GM12878 (cell line): ENCODE results near the gene BRDT. TPM values are rescaled to one million over a fixed set of nuclear protein-coding genes. Genes with fewer than 3 reads are reported as not detected.

Source experiments
- ATAC-seq: fragments of 200-7000 bp; cut with Tn5 transposase; 3 replicates; pipeline ENCODE4 v1.9.1; 2020; ENCODE audit warnings: mild to moderate bottlenecking, moderate library complexity
- BruUV-seq: library from RNA; stranded (reverse); fragments of 400-500 nt; replicated peaks from 2 replicates; lab custom pipeline; 2021; lab: Mats Ljungman, UMichigan
- CTCF ChIA-PET: fragments of 300-600 bp; sonication (Branson Sonifier 250); formaldehyde crosslinking; extraction: SDS; loops from one replicate; lab custom pipeline; 2021; ENCODE audit warnings: inconsistent platforms; lab: Yijun Ruan, JAX
- POLR2A ChIA-PET: fragments of 350-600 bp; formaldehyde crosslinking; extraction: SDS; loops from one replicate; lab custom pipeline; 2021; ENCODE audit warnings: inconsistent platforms; lab: Charles Lee
- RAD21 ChIA-PET: fragments of 300-600 bp; sonication (Branson Sonifier 250); formaldehyde crosslinking; loops from one replicate; lab custom pipeline; 2023; ENCODE audit warnings: antibody characterized with exemption; ENCODE audit not compliant: unreplicated experiment; lab: Charles Lee
- SMC1A ChIA-PET: fragments of 300-600 bp; sonication (Branson Sonifier 250); formaldehyde crosslinking; loops from one replicate; lab custom pipeline; 2023; ENCODE audit not compliant: unreplicated experiment, uncharacterized antibody; lab: Charles Lee
- DNase-seq: peaks from one replicate; pipeline ENCODE4 v3.0.0-alpha.2; 2011; ENCODE audit warnings: low read depth, low spot score
- FAIRE-seq: peaks from 3 replicates; lab custom pipeline; 2011; peaks lifted over from hg19 to GRCh38; lab: Jason Lieb, UNC
- H2AFZ ChIP-seq: 2 replicates; pipeline ENCODE4 v1.6.0; 2011; ENCODE audit warnings: low read depth, low read length, control low read depth; ENCODE audit not compliant: control insufficient read depth
- H3K27ac ChIP-seq: 2 replicates; pipeline ENCODE4 v1.5.1; 2011; ENCODE audit warnings: control low read depth; ENCODE audit not compliant: control insufficient read depth, insufficient read depth
- H3K27me3 ChIP-seq, 2 experiments: replicated peaks in 1 of 2; 2 replicates each; pipeline versions ENCODE4 v1.6.0 to v1.6.1; 2011; ENCODE audit warnings: low read length in 1 of 2; ENCODE audit not compliant: control insufficient read depth in 2 of 2, insufficient read depth in 2 of 2
- H3K36me3 ChIP-seq, 2 experiments: 2 replicates each; pipeline ENCODE4 v1.5.1; 2011; ENCODE audit warnings: low read length in 1 of 2; ENCODE audit not compliant: control insufficient read depth in 2 of 2, insufficient read depth in 2 of 2
- H3K4me1 ChIP-seq: 2 replicates; pipeline ENCODE4 v1.6.1; 2011; ENCODE audit warnings: mild to moderate bottlenecking, low read length, moderate library complexity, mixed read lengths; ENCODE audit not compliant: control insufficient read depth, insufficient read depth
- H3K4me2 ChIP-seq: 2 replicates; pipeline ENCODE4 v1.6.0; 2011; ENCODE audit warnings: control low read depth; ENCODE audit not compliant: control insufficient read depth, insufficient read depth
- H3K4me3 ChIP-seq: fragments of 200-600 bp; sonication (generic); 2 replicates; pipeline ENCODE4 v1.5.1; 2016
- H3K79me2 ChIP-seq: 2 replicates; pipeline ENCODE4 v1.6.0; 2011; ENCODE audit warnings: low read length; ENCODE audit not compliant: control insufficient read depth, insufficient read depth
- H3K9ac ChIP-seq: 2 replicates; pipeline ENCODE4 v1.8.0; 2011; ENCODE audit warnings: low read length, control low read depth, mixed read lengths; ENCODE audit not compliant: control insufficient read depth, insufficient read depth
- H3K9me3 ChIP-seq: replicated peaks from 3 replicates; pipeline ENCODE4 v1.5.1; 2011; ENCODE audit warnings: mild to moderate bottlenecking, low read length; ENCODE audit not compliant: control insufficient read depth, insufficient read depth
- H4K20me1 ChIP-seq: 2 replicates; pipeline ENCODE4 v1.6.0; 2011; ENCODE audit not compliant: control insufficient read depth, insufficient read depth
- CHD1 ChIP-seq: IDR thresholded peaks from 2 replicates; pipeline ENCODE4 v1.6.1; 2012; ENCODE audit warnings: low read depth, low read length, improper control_type of control experiment
- EED ChIP-seq: sonication (generic); IDR thresholded peaks from 2 replicates; pipeline ENCODE4 v1.6.1; 2016; ENCODE audit warnings: antibody characterized with exemption, low read depth
- EP300 ChIP-seq, 2 experiments: fragments of 150-350 bp in 1 of 2; IDR thresholded peaks; 2 replicates each; pipeline ENCODE4 v1.6.1; 2011 to 2012; ENCODE audit warnings: low read depth in 2 of 2, low read length in 2 of 2, borderline replicate concordance in 1 of 2, improper control_type of control experiment in 1 of 2, inconsistent platforms in 1 of 2; ENCODE audit not compliant: control insufficient read depth in 1 of 2
- MEF2B ChIP-seq: fragments of 450-650 bp; IDR thresholded peaks from 2 replicates; pipeline ENCODE4 v1.6.1; 2018; ENCODE audit warnings: mild to moderate bottlenecking, moderate library complexity; ENCODE audit not compliant: partially characterized antibody, poor library complexity, severe bottlenecking
- SMC3 ChIP-seq: IDR thresholded peaks from 2 replicates; pipeline ENCODE4 v1.6.1; 2011; ENCODE audit warnings: low read length, improper control_type of control experiment, borderline replicate concordance
- SREBF2 ChIP-seq: IDR thresholded peaks from 2 replicates; pipeline ENCODE4 v1.6.1; 2012; ENCODE audit warnings: mild to moderate bottlenecking, low read length
- TAF1 ChIP-seq: IDR thresholded peaks from 2 replicates; pipeline ENCODE4 v1.6.1; 2011; ENCODE audit warnings: mild to moderate bottlenecking, low read depth, low read length, borderline replicate concordance
- USF2 ChIP-seq: IDR thresholded peaks from 2 replicates; pipeline ENCODE4 v1.6.1; 2011; ENCODE audit warnings: low read depth, low read length, improper control_type of control experiment, borderline replicate concordance
- YY1 ChIP-seq: IDR thresholded peaks from 2 replicates; pipeline ENCODE4 v1.6.1; 2011; ENCODE audit warnings: low read depth, mild to moderate bottlenecking, low read length
- ZNF217 ChIP-seq: fragments of 450-650 bp; IDR thresholded peaks from 2 replicates; pipeline ENCODE4 v1.6.1; 2017; ENCODE audit warnings: antibody characterized with exemption, mild to moderate bottlenecking
- ZNF24 ChIP-seq: fragments of 450-650 bp; IDR thresholded peaks from 2 replicates; pipeline ENCODE4 v1.6.1; 2017; ENCODE audit warnings: antibody characterized with exemption, mild to moderate bottlenecking
- ZZZ3 ChIP-seq: IDR thresholded peaks from 2 replicates; pipeline ENCODE4 v1.6.1; 2011; ENCODE audit warnings: low read depth; ENCODE audit not compliant: control insufficient read depth, insufficient read length
- in situ Hi-C: fragments of 300-500 bp; cut with MboI; formaldehyde crosslinking; loops from 9 replicates; pipeline ENCODE4 v1.14.3; 2018; ENCODE audit warnings: mixed read lengths
- intact Hi-C: fragments of 100-400 bp; cut with micrococcal nuclease; formaldehyde crosslinking; loops from one replicate; pipeline ENCODE4 v1.14.2; 2022; ENCODE audit not compliant: unreplicated experiment
- polyA plus RNA-seq, 11 experiments: library from polyadenylated mRNA; depleted of rRNA in 4 of 11; unstranded in 6 of 11; stranded (reverse) in 5 of 11; fragments of >200 nt; fragmentation: Nextera tagmentation in 4 of 11; fragmentation: Illumina TruSeq in 1 of 11; extraction: Ambion mirVana in 4 of 11; extraction: Trizol in 1 of 11; gene quantifications; 1 replicate in 1 of 11; 2 replicates in 10 of 11; pipeline versions ENCODE4 v1.2.1 to v1.2.3, GENCODE V29; 2011 to 2016; ENCODE audit warnings: inconsistent platforms in 2 of 11, missing spikeins in 2 of 11, low read depth in 1 of 11
- total RNA-seq, 4 experiments: library from RNA; depleted of rRNA in 3 of 4; stranded (reverse); fragments of >200 nt in 3 of 4; fragmentation: Illumina TruSeq in 1 of 4; extraction: Trizol in 1 of 4; gene quantifications; 2 replicates each; pipeline versions ENCODE4 v1.2.1 to v1.2.3, GENCODE V29; 2013 to 2021
- TF ChIP-seq, protein P1 (sequence below): IDR thresholded peaks from 2 replicates; pipeline ENCODE4 v1.6.1; 2011; ENCODE audit warnings: borderline replicate concordance, low read depth, mild to moderate bottlenecking, moderate library complexity, mixed read lengths, low read length; ENCODE audit not compliant: insufficient read depth; ENCODE audit errors: extremely low read length

The BRDT gene
- total and polyA plus RNA-seq, 10 of the 15 experiments (the other 5 are each of a cell fraction or from before 2014, with no cell fraction given) = 0.02 to 0.11 TPM; not detected in 8

DNA sequence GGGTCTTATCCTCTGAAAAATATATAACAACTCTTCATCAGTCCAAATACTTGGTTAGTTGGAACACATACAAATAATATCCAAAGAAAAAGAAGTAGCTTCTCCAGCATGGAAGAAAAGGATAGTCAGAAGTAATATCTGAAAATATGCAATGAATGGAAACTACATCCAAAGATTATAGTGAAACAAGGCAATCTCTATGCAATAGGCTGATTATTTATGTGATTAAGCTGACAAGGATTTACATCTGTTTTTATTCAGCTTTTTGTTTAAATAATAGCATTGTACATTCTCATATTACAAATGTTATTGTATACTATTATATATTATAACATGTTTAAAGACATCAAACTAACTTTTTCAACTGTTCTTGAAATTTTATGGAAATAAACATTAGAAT is 48.0 kb upstream of the BRDT start:
- ATAC-seq (no peak), FAIRE-seq (no peak), DNase-seq (no peak)
- no peaks in the 10 kb centered on the region for H3K36me3 ChIP-seq
- H3K79me2 ChIP-seq = no peaks in the 10 kb centered on the region
- H3K4me3 ChIP-seq = no peak overlapping the region
- no peaks in the 10 kb centered on the region for H3K9me3 ChIP-seq
- SMC1A ChIA-PET = interaction anchor here (0.8 to 1.0 kb wide), 2 partner anchors 14 to 397 kb away, joined by 3 read pairs; no protein-coding TSS in a partner anchor
- H3K27me3 ChIP-seq = no peaks in the 10 kb centered on the region
- no peak overlapping the region for H3K9ac ChIP-seq
- CTCF ChIA-PET = interaction anchor here (0.5 to 0.6 kb wide), 2 partner anchors 917 to 1078 kb away, joined by 3 read pairs; no protein-coding TSS in a partner anchor
- H3K4me1 ChIP-seq = no peaks in the 10 kb centered on the region
- BruUV-seq = no TSS peak
- H3K27ac ChIP-seq = no peak overlapping the region
- RAD21 ChIA-PET = interaction anchor here (0.7 kb wide), 1 partner anchor 234 kb away, joined by 3 read pairs; no protein-coding TSS in a partner anchor
- intact Hi-C loops = no loop called here
- TF ChIP-seq ZNF24 = no peak
- TF ChIP-seq EP300 (IDR thresholded peaks at IDR 0.05; ENCODE audit: borderline replicate concordance in 1 of 2, control insufficient read depth in 1 of 2, low read depth in 2 of 2, low read length in 2 of 2) = no peak
- no peak for TF ChIP-seq SMC3
- no peak for TF ChIP-seq TAF1
- no peak for TF ChIP-seq ZNF217
- no peak for TF ChIP-seq USF2
- TF ChIP-seq, protein P1, sequence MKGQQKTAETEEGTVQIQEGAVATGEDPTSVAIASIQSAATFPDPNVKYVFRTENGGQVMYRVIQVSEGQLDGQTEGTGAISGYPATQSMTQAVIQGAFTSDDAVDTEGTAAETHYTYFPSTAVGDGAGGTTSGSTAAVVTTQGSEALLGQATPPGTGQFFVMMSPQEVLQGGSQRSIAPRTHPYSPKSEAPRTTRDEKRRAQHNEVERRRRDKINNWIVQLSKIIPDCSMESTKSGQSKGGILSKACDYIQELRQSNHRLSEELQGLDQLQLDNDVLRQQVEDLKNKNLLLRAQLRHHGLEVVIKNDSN = no peak
- no peak for TF ChIP-seq CHD1
- no peak for TF ChIP-seq EED
- no peak for TF ChIP-seq ZZZ3
- no peak for TF ChIP-seq YY1
- no peak for TF ChIP-seq SREBF2
- no peak for TF ChIP-seq MEF2B
- TF ChIP-seq, all 136 proteins: peak for 0
- Histone ChIP-seq H2AFZ (no peak overlapping the region), H4K20me1 (no peaks in the 10 kb centered on the region), H3K4me2 (no peak overlapping the region)
- in situ Hi-C loops = no loop called here
- POLR2A ChIA-PET = no interaction called here
